ENCODE measurements around the gene HDAC4. TPM values are rescaled to one million over a fixed set of nuclear protein-coding genes. Genes with fewer than 3 reads are reported as not detected.

The HDAC4 gene
- total and polyA plus RNA-seq, 9 of the 15 experiments (the other 6 are each of a cell fraction or from before 2014, with no cell fraction given): 0.11 to 20.2 (median 4.0) TPM

DNA sequence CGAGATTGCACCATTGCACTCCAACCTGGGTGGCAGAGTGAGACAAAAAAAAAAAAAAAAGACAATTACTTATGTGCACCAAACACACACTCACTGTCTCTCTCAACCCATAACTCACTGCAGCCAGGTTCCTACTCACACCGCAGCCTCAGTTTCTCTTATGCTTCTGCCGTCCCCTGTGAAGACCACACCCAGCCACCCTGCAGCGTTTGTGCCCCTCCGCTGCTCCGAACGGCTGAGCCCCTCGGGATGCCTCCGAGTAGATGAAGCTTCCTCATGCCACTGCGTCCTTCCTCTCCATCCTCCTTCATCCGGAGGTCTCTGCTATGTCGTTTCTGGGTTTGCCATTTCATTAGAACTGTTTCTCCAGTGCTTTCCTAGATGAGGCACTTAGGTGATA lies 392.8 kb downstream of the HDAC4 start (continued):
- no peak for TF ChIP-seq NRF1 (conservative IDR thresholded peaks at IDR 0.05 in 1 of 2, IDR thresholded peaks at IDR 0.05 in 1 of 2)
- TF ChIP-seq, protein P1, sequence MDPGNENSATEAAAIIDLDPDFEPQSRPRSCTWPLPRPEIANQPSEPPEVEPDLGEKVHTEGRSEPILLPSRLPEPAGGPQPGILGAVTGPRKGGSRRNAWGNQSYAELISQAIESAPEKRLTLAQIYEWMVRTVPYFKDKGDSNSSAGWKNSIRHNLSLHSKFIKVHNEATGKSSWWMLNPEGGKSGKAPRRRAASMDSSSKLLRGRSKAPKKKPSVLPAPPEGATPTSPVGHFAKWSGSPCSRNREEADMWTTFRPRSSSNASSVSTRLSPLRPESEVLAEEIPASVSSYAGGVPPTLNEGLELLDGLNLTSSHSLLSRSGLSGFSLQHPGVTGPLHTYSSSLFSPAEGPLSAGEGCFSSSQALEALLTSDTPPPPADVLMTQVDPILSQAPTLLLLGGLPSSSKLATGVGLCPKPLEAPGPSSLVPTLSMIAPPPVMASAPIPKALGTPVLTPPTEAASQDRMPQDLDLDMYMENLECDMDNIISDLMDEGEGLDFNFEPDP (CRISPR knock-in tag; IDR thresholded peaks at IDR 0.05): no peak
- no peak for TF ChIP-seq NEUROD1 (IDR thresholded peaks at IDR 0.05; ENCODE audit: borderline replicate concordance, low read depth, low read length, partially characterized antibody)

DNA sequence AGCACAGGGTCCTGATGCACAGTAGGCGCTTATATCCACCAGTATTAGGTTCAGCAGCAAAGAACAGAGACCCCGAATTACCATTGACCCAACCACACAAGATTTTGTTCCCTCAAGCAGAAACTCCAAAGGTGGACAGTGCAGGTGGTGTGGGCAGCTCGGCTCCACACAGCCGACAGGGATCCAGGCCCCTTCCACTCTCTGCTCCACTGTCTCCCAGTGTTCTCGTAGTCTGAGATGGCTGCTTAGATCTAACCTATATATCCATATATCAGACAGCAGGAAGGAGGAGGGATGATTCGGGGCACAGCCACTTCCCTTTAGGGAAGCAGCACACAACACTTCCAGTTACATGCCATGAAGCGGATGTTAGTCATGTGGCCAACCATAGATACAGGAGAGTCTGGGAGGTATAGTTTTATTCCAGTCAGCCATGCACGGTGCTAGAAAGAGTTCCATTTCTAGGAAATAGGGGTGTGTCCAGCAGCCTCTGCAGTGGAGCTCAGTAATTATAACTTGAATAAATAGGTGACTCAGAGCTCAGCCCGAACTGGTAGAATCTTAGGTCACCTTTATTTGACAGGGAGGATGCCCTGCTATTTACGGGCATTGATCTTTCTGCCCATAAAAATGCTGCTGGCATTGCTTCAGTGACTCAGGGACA lies 394.1 kb downstream of the HDAC4 start:
- DNase-seq (ENCODE audit: extremely low read depth in 1 of 4, low spot score in 3 of 4) (no peak), FAIRE-seq (no peak), ATAC-seq (no peak)
- no peaks in the 10 kb centered on the region for H3K79me2 ChIP-seq (ENCODE audit: control insufficient read depth, insufficient read depth, low read length)
- peaks cover 14 to 79% of the 10 kb centered on the region in 2 experiments; a peak in 4 of 5 replicates for H3K27me3 ChIP-seq (ENCODE audit: control insufficient read depth in 2 of 2, insufficient read depth in 2 of 2, low read length in 2 of 2)
- in situ Hi-C loops (cut with MboI): no loop called here
- H3K9ac ChIP-seq (ENCODE audit: insufficient read depth in 1 of 2, low read depth in 2 of 2, low read length in 2 of 2): no peak overlapping the region
- H3K4me3 ChIP-seq: no peak overlapping the region
- no peaks in the 10 kb centered on the region for H3K9me1 ChIP-seq (ENCODE audit: control insufficient read depth, insufficient read depth, low read length)
- no peaks in the 10 kb centered on the region for H3K36me3 ChIP-seq (ENCODE audit: control insufficient read depth, insufficient read depth, low read length)
- ChIA-PET POLR2A (interaction anchor here (0.6 kb wide), 1 partner anchor 1652 kb away, joined by 4 read pairs; no protein-coding TSS in a partner anchor), CTCF (ENCODE audit: low intra/inter-chr PET ratio) (no interaction called here)
- no peaks in the 10 kb centered on the region for H4K20me1 ChIP-seq (replicated peaks; ENCODE audit: control insufficient read depth, insufficient read depth, low read length)
- H3K4me2 ChIP-seq (ENCODE audit: insufficient read depth, low read length): no peak overlapping the region
- no peak overlapping the region for H3K27ac ChIP-seq (ENCODE audit: extremely low read depth, low read depth, low read length)
- H3K4me1 ChIP-seq (replicated peaks in 1 of 2; ENCODE audit: control insufficient read depth in 2 of 2, insufficient read depth in 2 of 2, low read length in 2 of 2): no peaks in the 10 kb centered on the region; a peak in 1 of 5 replicates
- 0% methylated on average over 9 of the region's 10 CpGs for WGBS (ENCODE audit: insufficient coverage, low coverage, missing lambda C conversion rate)
- no TSS peak for BruUV-seq (replicated peaks)
- intact Hi-C loops (cut with micrococcal nuclease): no loop called here
- no peaks in the 10 kb centered on the region for H3K9me3 ChIP-seq (replicated peaks; ENCODE audit: control insufficient read depth, insufficient read depth, low read depth, low read length)
- H2AFZ ChIP-seq (ENCODE audit: low read depth, low read length): no peak overlapping the region
- TF ChIP-seq, protein P2, sequence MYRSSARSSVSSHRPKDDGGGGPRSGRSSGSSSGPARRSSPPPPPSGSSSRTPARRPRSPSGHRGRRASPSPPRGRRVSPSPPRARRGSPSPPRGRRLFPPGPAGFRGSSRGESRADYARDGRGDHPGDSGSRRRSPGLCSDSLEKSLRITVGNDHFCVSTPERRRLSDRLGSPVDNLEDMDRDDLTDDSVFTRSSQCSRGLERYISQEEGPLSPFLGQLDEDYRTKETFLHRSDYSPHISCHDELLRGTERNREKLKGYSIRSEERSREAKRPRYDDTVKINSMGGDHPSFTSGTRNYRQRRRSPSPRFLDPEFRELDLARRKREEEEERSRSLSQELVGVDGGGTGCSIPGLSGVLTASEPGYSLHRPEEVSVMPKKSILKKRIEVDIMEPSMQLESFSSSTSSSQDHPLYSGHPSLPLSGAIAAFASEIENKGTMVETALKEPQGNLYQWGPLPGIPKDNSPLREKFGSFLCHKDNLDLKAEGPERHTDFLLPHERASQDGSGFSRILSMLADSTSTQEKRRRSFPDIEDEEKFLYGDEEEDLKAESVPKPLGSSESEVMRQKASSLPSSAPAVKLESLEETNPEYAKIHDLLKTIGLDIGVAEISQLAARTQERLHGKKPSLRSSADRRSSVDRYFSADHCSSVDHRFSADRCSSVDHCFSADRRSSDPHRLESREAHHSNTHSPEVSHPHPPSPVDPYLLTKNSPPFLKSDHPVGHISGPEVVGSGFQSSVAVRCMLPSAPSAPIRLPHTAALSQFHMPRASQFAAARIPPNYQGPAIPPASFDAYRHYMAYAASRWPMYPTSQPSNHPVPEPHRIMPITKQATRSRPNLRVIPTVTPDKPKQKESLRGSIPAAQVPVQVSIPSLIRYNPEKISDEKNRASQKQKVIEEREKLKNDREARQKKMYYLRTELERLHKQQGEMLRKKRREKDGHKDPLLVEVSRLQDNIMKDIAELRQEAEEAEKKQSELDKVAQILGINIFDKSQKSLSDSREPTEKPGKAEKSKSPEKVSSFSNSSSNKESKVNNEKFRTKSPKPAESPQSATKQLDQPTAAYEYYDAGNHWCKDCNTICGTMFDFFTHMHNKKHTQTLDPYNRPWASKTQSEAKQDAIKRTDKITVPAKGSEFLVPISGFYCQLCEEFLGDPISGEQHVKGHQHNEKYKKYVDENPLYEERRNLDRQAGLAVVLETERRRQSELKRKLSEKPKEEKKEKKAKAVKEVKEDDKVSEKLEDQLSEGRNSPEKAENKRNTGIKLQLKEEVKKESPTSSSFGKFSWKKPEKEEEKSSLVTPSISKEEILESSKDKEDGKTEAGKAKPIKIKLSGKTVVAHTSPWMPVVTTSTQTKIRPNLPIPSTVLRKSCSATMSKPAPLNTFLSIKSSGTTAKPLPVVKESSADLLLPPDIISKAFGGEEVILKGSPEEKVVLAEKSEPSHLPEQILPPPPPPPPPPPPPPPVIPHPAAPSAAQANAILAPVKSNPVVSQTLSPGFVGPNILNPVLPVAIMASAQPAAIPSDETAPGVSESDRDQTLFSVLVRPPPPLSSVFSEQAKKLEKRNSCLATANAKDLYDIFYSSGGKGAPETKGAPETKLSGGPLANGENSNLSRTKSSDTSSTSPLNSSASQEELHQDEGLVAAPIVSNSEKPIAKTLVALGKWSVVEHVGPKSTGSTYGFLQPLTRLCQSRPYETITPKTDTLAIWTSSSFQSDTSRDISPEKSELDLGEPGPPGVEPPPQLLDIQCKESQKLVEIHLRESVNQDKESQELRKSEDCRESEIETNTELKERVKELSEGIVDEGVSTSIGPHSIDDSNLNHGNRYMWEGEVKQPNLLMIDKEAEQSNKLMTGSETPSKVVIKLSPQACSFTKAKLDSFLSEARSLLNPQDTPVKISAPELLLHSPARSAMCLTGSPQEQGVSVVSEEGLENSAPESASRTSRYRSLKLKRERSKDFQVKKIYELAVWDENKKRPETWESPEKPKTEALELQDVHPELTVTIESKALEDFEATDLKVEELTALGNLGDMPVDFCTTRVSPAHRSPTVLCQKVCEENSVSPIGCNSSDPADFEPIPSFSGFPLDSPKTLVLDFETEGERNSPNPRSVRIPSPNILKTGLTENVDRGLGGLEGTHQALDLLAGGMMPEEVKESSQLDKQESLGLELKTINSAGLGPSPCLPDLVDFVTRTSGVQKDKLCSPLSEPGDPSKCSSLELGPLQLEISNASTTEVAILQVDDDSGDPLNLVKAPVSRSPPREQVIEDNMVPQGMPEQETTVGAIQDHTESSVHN (IDR thresholded peaks at IDR 0.05; ENCODE audit: borderline replicate concordance in 1 of 2, low read depth in 1 of 2): no peak
- TF ChIP-seq RFX7 (CRISPR knock-in tag; IDR thresholded peaks at IDR 0.05): no peak
- TF ChIP-seq, protein P3, sequence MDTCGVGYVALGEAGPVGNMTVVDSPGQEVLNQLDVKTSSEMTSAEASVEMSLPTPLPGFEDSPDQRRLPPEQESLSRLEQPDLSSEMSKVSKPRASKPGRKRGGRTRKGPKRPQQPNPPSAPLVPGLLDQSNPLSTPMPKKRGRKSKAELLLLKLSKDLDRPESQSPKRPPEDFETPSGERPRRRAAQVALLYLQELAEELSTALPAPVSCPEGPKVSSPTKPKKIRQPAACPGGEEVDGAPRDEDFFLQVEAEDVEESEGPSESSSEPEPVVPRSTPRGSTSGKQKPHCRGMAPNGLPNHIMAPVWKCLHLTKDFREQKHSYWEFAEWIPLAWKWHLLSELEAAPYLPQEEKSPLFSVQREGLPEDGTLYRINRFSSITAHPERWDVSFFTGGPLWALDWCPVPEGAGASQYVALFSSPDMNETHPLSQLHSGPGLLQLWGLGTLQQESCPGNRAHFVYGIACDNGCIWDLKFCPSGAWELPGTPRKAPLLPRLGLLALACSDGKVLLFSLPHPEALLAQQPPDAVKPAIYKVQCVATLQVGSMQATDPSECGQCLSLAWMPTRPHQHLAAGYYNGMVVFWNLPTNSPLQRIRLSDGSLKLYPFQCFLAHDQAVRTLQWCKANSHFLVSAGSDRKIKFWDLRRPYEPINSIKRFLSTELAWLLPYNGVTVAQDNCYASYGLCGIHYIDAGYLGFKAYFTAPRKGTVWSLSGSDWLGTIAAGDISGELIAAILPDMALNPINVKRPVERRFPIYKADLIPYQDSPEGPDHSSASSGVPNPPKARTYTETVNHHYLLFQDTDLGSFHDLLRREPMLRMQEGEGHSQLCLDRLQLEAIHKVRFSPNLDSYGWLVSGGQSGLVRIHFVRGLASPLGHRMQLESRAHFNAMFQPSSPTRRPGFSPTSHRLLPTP (IDR thresholded peaks at IDR 0.05; ENCODE audit: borderline replicate concordance, extremely low read depth, insufficient read length): no peak
